HG03520 (cell line): ENCODE results near the gene TOX3.

Experiments used
- ATAC-seq: cut with Tn5 transposase; IDR thresholded peaks from one replicate; pipeline ENCODE4 v1.9.1; 2021; ENCODE audit warnings: mild to moderate bottlenecking, moderate library complexity; ENCODE audit not compliant: unreplicated experiment

Gene TOX3

DNA sequence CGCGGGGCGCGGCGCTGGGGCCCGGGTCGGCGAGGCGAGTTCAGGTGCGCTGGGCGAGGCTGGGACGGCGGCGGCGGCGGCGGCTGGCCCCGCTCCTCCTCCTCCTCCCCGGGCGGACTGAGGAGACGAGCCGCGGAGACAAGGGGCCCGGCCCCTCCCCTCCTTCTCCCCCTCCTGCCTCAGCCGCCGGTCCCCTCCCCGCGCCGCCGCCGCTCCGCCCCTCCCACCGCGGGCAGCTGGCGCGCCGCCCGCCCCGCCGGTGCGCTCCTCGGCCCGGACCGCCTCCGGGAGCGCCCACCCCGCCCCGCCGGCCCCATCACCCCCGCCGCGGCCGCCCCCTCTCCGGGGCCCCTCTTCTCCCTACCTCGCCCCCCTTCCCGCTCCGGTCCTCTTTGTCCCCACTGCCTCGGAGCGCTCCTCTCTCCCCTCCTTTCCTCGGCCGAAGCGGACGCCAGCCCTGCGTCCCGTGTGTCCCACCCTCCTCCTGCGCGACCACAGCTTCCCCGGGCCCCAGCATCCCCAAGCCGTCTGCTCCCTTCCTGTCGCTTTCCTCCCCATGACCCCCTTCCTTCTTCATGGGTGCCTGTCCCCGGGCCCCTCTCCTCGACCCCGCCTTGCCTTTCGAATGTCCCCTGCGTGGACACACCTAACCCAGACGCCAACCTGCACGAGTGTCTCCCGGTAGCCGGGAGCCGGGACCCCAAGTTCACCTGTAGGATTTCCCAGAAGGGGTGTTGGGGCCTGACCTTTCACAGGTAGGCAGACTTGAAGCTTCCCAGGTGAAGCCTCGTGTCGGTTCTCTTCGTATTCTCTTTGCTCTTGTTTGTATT, at the start of gene TOX3:
TOX3 (minus strand) TSS at position 140 of the 830 bp plus-strand sequence. CDS start 420 bp downstream, outside the sequence.
- ATAC-seq = no peak

DNA sequence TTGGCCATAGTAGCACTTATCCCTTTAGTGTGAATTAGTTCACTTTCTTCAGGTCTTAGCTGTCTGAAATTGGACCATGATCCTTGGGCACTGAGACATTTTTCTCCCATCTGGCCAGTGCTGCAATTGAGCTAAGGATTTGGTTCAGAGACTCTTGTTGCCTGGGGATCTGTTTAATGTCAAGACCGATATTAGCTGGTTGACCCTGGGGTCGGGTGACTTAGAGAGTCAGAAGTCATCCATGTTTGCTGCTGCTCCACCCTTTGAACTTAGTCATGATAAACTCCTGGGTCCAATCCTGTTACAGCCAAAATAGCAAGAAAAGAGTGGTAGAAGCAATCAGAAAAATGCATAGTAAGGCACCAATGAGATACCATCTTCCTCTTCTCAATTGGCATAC, 45.8 kb upstream of the TOX3 start:
- no peak for ATAC-seq

DNA sequence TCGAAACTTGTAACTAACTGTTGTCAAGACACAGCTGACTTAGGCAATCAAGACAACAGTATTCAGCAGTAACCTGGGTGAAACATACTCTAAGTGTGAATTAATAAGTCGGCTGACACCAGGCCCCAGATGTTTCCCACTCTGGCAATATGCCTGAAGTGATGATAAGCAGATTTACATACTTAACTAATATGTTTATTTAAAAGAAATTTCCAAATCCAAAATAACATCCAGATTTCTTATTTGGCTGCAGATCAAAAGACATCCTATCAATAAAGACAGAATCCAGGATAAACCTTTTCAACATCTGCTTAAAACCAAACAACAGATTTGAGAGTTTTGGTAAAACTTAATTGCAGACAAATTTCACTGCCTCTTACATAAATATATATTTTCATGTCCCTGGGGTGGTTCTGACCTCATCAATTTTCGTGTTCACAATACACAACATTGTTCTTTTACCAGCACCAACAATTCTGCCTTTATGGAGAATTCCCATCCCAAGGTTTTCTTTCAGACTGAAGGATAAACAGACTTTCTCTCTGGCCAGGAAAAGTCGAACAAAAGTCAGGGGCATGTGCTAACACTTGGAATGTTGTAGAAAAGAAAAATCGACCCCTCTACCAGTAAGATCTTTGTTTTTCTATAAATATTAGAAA, 45.1 kb upstream of the TOX3 start:
- no peak for ATAC-seq

DNA sequence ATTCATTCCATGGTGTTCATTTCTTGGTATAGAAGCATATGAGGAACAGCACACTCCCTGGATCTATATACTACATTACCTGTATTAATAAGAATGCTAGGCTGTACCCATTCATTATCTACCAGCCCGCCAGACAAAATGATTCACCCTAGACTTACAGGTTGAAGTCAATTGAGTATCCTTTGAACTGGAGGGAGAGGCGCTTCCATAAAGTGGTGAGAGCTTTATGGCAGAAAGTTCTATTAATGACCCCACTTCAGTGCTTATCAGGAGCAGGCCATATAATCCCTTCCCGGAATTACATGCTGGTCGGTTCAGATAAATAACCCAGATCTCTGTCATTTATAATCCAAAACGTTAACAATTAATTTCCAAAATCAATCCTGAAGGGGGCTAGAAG, 44.5 kb upstream of the TOX3 start:
- ATAC-seq = no peak

DNA sequence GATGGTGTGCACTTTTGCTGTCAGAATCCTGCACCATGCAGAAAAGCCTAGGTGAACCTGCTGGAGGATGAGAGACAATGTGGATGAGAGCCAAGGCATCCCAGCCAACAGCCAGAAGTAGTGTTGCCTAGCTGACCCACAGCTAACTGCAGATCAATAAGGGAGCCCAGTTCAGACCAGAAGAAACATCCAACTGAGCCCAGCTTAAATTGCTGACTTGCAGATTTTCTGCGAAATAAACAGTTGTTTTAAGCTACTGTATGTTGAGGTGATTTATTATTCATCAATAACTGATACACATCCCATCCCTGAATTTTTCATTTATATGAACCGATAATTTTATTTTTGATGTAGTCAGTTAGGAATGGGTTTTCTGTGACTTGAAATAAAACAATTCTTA, 39.2 kb upstream of the TOX3 start:
- ATAC-seq = no peak

DNA sequence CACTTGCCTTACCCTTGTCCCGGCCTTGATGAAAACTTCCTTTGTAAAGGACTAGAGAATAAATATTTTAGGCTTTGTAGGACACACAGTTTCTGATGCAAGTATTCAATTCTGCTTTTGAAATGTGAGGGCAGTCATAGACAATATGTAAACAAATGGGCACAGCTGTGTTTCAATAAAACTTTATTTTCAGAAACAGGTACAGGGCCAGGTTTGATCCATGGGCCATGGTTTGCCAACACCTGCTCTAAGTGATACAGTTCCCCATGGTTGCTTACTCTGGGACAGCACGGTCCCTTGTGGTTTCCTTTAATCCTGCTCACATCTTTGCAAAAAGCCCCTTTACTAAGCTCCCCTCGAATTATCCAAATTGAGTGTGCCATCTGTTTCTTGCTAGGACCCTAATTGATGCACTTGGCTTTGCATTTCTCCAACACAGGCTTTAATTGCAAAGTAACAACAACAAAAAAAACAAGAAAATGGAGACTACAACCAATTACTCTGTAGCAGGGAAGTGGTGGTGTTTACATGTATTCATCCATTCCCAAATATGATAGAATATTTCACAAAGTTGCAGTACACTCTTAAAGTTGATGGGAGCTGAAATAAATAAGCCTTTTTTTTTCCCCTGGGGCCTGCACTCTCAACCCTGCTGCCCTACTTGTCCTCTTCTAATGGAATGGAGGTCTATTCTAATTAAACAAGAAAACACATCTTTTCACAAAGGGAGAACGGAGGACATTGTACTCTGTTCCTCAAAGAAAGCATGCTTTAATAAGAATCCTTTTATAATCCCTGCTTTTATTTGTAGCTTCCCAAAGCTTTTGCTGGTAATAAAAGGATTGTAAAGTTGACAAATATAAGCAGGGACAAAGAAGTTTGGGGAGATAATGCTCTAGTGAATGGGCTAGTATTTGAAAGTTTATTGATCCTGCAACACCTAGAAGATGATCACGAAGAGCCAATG, 37.7 kb upstream of the TOX3 start:
- no peak for ATAC-seq

DNA sequence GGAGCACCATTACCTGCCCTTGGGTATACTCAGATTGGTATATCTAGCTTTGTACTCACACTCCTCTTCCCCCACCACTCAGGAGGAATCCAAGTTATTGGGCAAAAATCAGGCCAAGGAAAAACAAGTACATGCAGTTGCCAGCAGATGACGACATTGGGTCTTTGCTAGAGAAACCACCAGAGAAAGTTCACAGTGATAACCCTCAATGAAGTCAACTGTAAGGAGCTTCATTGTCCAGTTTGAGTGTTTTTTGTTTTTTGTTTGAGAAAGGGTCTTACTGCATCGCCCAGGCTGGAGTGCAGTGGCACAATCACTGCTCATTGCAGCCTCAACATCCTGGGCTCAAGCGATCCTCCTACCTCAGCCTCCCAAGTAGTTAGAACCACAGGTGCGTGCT, 34.6 kb upstream of the TOX3 start:
- no peak for ATAC-seq

DNA sequence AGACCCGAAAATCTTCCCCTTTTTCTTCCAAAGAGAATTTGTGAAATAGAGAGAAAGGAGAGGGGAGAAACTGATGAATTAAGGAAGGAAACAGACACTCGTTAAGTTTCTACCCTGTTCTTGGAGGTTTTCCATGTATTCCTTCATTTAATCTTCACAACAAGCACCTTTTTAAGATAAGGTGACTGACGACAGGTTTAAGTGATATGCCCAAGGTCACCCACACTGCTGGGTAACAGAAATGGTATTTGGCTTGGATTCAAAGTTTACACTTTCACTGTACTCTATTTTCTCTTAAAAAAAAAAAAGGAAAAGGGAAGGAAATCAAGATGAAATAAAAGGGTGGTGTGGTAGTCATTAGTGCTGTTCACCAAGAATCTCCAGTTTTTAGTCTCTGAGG, 33.5 kb upstream of the TOX3 start:
- ATAC-seq = no peak

DNA sequence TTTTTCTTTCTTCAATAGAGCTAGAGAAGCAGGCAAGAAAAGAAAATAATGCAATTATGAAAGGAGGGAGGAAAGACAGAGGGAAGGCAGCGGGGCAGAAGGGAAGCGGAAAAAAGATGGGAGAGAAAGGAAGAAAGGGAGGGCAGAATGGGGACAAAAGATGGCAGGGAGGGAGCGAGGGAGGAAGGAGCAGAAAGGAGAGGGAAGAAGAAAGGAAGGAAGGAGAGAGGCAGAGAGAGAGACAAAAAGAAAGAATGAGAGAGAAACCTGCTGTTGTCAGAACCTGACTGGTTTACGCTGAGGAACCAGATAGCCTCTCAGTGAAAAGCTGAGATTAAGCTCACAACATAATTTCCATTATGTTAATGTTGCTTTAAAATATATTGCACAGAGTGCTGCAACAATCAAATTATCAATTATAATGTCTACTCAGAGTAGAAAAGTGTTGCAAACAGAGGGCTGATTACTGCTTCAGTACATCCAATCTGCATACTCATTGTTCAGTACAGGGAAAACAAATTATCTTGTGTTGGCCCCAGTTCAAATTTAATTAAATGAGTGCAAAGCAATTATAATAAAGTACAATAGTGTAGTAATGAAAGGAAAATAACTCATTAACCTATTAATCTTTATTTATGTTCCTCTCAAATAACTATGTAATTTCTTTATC, 32.0 kb upstream of the TOX3 start:
- no peak for ATAC-seq

DNA sequence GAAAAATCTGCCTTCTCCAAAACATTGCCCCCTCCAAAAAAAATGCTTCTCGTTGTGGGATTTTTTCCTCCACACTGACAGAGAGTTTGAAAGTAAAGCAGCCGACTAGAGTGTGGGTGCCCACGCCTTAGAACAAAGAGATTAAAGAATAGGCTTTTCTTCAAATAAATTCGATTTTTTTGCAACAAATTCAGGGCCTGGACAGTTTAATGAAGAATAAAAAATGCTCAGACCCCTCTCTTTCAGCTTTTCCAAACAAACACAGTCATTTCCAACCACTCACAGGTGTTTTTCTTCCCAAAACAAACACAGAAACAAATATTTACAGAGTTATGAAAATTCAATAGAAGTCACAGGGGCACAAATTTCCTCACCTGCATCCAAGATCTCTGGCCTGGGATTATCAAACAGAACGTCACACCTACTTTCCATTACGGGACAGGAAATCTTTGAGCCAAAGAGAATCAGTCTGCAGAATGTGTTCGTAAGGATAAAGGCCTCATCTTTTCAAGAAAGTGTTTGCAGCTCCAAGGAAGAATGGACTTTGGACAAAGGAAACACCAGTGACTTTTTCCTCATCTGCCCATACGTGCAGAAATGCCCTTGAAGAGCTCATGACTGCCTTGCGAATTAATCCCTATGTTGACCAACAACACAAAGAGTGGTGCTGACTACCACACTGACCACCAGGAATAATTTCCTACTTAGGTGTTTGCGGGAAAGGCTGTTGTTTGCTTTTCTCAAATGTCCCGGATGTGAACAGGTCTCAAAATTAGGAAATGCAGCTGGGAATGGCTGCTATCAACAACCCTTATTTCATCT, 31.3 kb upstream of the TOX3 start:
- no peak for ATAC-seq

DNA sequence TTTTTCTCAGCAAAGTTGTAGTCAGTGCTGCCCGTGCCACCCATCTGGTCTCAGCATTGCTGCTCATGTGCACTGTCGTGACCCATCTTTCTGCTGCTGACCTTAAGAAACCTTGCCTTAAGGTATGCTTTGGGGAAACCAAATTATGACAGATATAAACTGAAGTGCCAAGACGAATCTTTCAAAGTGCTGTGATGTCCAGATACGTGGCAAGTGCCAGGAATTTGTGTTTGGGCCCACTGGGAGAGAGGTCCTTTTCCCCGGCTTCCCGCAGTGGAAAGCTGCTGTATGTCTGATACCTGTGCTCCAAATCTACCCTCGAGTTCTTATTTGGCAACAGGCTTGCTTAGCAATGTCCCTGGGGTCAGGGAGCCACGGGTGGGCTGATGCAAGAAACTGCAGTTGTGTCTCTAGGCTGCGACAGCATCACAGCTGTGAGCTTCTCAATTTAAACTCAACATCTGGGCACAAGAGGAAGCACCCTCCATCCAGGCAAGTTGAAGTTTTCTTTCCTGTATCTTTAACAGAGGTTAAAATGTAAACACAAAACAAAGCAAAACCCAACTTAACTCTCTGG, 30.3 kb upstream of the TOX3 start:
- ATAC-seq = no peak

DNA sequence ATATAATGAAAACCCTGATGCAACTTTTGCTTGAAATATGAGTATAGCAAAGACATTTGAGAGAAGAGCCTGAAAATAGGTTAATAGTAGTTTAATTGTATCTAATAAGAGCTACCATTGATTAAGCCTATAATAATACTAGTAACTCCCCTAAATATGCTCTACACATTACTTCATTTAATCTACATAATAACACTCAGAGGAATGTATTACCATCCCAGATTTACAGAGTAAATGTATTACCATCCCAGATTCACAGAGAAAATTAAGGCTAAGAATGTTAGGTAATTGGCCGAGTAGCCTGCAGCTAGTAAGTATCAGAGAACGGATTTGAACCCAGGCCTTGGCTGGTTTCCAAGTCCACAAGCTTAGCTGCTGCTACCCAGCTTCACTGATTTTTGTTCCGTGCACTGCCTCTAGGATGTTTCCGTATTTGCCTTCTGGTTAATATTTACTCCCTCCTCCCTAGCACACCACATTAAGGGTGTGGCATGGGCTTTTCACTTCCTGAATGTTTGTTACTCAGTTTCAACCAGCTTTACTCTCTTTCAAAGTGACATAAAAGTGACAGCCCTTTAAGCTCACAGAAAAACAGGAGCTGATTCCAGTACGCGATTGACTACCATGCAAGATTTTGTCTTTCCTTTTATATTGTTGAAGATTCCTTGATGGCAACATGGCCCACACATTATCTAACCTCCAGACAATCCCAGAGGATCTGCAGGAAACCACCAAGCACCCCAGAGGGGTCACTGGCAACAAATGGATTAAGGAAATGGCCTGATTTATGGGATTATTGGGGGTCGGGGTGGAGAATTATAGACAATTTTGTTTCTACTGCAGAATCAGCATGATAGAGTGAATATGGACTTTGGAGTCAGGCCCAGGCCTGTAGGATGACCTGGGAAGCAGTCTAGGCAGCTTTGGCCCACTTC, 26.7 kb upstream of the TOX3 start:
- no peak for ATAC-seq

DNA sequence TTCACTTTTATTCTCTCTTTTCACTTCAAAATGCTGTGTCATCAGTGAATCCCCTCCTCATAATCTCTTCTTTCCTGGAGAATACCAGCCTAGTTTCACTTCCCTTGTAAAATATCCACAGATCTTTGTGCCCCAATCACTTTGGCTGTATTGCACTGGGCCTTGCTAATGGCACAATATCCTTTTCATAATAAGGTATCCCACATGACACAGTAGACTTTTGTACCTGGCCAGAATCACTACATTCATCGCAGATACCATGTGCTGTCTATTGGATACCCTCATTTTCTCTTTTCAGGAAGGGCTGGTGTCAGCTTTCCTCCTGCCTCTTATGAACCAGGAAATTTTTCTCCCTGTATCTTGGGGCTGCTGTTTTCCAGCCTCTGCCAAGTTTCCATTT, 25.7 kb upstream of the TOX3 start:
- no peak for ATAC-seq

DNA sequence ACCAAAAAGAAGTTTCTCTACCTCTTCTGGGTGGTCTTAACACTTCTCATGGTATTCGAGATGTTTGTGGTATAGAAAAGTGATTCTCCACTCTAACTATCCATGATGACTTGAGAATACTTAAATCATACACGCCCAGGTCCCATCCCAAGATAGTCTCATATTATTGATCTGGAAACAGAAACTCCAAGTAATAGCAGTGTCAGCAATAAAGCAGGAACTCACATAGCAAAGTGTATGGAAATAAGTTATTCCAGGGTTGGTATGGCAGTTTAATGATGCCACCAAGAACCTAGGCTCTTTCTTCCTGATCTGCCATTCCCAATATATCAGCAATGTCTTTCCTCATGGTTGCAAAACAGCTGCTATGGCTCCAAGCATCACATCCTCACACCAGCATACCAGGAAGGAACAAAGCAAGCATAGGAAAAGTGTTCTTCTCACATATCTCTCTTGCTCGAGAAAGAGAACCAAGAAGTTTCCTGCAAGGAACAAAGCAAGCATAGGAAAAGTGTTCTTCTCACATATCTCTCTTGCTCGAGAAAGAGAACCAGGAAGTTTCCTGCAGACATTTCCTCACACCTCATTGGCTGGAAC, 23.6 kb upstream of the TOX3 start:
- no peak for ATAC-seq

DNA sequence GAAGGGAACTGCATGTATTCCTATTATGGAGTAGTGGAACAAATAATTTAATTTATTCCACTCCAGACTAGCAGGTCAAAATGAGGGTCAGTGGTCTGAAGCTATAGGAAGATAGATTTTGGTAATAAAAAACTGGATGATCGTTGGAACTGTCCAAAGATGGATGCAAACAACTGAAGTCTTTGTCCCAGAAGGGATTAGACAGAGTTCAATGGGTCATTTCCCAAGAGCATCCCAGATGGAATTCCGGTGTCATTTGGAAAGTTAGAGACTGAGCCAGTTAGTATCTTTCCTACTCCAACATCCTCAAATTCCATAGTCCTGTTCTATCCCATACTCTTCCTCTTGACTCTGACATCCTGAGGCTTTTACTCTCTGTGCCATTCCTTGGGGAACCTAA, 22.8 kb upstream of the TOX3 start:
- no peak for ATAC-seq

DNA sequence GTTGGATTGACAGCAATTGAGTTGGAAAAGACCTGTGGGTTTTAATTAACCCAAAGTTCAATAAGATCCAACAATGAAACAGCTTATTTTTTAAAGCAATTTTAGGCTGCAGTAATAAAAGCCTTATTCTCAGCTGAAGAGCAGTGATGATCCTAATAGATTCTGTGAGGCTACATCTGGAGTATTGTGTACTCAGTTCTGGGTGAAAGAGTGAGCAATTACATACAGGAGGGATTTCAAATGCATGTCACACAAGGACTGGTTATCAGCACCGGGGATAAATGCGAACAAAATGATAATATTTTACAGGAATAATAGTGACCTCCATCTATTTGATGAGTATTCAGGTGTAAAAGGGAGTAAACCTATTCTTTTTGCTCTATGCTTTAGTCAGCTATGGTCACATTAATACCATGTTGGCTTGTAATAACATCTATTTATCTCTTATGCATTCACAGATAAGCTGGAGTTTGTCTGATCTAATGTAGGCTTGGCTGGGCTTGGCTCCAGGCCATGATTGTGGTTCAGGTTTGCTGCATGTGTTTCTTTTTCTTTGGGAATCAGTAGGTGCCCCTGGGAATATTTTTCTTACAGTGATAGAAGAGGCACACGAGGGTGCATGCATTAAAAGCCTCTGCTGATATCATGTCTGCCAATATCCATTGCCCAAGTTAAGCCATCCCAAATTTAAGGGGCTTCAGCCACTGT, 22.2 kb upstream of the TOX3 start:
- no peak for ATAC-seq

DNA sequence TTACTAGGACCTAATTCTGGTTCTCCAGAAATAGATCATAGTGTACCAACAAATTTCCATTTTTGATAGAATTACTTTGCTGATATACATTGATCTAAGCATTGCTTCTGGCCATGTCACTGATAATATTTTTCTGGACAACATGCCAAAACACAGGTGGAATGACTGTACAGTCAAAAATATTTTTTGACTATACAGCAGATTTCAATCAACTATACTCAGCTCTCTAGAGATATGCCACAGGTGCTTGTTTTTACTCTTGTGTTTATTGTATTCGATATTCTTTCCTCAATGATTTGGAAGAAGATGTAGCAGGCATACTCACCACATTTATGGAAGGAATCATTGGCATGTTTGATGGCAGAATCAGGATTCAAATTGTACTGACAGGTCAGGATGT, 21.6 kb upstream of the TOX3 start:
- ATAC-seq = no peak

DNA sequence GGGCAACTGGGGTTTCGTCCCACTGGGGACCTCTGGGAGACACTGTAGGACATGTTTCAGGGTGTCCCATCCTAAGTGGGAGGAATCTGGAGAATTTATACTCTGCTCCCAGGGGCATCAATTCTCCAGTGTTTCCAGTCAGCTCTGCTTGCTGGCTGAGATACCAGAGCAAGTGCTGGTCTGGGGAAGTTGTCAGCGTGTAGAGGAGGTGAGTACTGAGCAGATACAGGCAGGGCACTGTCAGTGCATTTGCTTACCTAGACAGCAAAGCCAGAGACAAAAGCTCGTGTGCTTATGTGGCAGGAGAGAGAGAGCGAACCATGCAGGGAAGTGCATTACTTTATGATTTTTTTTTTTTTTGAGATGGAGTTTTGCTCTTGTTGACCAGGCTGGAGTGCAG, 20.2 kb upstream of the TOX3 start:
- ATAC-seq = no peak
